ENCODE results near the gene XRN1.

The XRN1 gene

GRCh38 chr3:142269767-142270166 is 178.1 kb downstream of the XRN1 start:
- peak in 1 of 4 experiments; percentile 13 for DNase-seq

DNA sequence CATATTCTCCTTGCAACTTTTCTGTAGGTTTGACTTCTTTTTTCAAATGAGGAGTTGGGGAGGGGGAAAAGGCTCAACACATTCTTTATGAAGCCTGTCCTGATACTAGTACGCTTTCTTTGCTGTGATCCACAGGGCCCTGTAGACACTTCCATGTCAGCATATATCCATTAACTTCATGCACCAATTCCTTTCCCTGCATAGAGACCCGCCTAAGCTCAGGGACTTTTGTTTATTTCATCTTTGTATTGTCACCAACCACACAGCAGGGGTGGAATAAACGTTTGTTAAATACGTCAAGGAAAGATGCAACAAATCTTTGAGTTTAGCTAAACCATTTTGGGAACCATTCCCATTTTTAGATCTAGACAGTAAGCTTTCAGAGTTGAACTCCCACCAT is 179.4 kb downstream of the XRN1 start:
- no peak for DNase-seq

DNA sequence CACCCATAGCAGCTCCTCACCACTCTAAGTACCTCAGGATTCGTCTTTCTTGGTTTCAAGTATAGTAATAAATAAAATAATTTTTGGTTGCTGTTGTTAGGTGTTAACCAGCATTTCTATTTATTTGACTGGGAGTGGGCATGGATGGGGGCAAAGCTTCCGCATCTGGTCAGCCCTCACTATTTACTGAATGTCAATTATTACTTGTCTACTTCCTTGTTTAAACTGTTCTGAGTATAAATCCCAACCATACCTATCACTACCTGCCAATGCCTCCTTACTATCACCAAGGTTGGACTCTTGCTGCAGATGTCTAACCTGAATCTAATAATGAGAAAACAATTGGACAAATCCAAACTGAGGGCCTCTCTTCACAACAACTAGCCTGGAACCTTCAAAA is 180.6 kb downstream of the XRN1 start:
- no peak for DNase-seq

DNA sequence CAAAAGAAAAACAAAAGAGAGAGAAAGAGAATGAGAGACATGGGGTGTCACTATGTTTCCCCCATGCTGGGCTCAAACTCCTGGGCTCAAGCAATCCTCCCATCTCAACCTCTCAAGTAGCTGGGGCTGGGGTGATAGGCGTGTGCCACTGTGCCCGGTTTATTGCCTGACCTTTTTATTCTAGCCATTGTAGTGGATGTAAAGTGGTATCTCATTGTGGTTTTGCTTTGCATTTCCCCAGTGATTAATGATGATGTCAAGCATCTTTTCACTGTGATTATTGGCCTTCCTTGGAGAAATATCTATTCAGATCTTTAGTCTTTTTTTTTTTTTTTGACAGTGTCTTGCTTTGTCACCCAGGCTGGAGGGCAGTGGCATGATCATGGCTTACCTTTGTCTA is 184.7 kb downstream of the XRN1 start:
- DNase-seq: no peak

DNA sequence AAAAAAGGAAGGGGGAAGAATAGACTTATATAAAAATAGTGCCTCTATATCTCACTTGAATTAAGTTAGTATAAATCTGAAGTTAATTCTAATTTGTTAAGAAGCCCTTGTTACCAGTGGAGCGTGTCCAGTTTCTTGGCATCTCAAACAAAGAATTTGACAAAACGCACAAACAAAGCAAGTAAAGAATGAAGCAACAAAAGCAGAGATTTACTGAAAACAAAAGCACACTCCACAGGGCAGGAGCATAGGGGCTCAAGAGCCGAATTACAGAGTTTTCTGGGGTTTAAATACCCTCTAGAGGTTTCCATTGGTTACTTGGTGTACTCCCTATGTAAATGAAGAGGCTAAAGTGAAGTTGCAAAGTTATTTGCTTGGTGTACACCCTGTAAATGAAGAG is 188.5 kb downstream of the XRN1 start:
- no peak for DNase-seq

GRCh38 chr3:142256712-142257333 is 191.0 kb downstream of the XRN1 start:
- DNase-seq: no peak

Data from suppressor macrophage (primary cell).